Measurements from ENCODE around the gene NIN. TPM values are rescaled to one million over a fixed set of nuclear protein-coding genes. Genes with fewer than 3 reads are reported as not detected.

The NIN gene
- total RNA-seq, 1 donor from 2014 or later: 28.9 TPM

DNA sequence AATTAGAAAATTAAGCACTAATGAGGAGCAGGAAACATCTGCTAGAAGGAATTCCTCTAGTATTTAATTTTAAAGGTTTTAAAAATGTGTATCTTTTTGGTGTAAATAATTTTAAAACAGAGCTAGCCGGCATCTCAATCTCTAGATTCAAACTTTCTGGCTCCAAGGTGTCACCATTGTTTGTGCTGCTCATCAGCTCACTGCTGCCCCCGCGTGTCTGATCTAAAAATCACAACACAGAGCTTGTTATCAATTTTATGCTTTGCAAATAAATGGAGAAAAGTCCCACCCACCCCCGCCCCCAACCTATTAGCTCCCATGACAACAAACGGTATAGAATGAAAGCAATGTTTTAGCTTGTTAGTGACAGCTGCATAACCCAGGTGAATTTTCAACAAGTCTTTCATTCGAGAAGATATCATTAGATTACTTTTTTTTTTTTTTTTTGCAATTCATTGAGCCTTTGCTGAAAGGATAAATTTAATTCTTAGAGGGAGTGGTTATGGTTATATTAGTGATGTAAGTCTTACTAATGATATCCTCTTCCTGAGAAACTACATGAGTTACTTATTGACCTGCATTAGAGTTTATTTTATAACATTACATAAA is 29.6 kb upstream of the NIN start:
- TF ChIP-seq CTCF (IDR thresholded peaks at IDR 0.05; ENCODE audit: insufficient read depth, low read length, poor library complexity, severe bottlenecking): peak; percentile 69
- peak overlapping the region; percentile 32 for H3K4me3 ChIP-seq (ENCODE audit: low read depth, low read length)
- peak; percentile 48 for DNase-seq (ENCODE audit: low read depth)
- no peaks in the 10 kb centered on the region for H3K27me3 ChIP-seq (ENCODE audit: control insufficient read depth, insufficient read depth, low read length)
- no peaks in the 10 kb centered on the region for H3K36me3 ChIP-seq (ENCODE audit: control insufficient read depth, insufficient read depth, low read length)

DNA sequence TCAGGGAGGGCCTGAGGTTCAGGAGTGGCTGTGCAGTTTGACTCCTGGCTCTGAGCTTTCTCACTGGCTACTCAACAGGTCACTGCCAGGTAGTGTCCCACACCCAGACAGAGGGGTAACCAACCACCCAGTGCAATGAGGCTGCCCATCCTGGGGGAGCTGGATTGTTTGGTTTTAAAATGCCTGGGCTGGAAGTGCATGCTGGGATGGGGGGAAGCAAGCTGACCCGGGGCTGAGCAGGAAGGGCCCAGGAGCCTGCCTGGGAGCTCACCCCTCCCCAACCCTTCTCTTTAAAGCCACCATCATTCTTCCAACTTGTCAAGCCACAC is 28.3 kb upstream of the NIN start:
- no peak for DNase-seq (ENCODE audit: low read depth)
- no peaks in the 10 kb centered on the region for H3K36me3 ChIP-seq (ENCODE audit: control insufficient read depth, insufficient read depth, low read length)
- H3K27me3 ChIP-seq (ENCODE audit: control insufficient read depth, insufficient read depth, low read length): no peaks in the 10 kb centered on the region
- H3K4me3 ChIP-seq (ENCODE audit: low read depth, low read length): no peak overlapping the region
- TF ChIP-seq CTCF (IDR thresholded peaks at IDR 0.05; ENCODE audit: insufficient read depth, low read length, poor library complexity, severe bottlenecking): no peak

DNA sequence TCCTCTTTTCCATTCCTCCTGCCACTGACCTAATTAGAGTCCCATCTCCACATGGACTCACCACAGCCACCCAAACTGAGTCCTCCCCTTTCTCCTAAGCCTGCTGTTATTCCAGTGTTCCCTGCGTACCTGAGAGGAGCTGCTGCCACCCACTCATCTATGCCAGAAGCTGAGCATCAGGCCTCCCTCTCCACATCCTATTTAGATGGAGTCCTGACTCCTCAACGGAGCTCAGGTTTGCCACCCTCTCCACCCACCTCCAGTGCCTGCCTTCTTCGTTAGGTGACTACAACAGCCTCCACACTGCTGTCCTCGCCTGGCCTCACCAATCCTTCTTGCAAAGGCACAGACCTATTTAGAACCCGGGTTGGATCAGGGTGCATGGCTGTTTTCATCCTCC is 25.7 kb upstream of the NIN start:
- no peaks in the 10 kb centered on the region for H3K27me3 ChIP-seq (ENCODE audit: control insufficient read depth, insufficient read depth, low read length)
- H3K36me3 ChIP-seq (ENCODE audit: control insufficient read depth, insufficient read depth, low read length): no peaks in the 10 kb centered on the region
- no peak for DNase-seq (ENCODE audit: low read depth)
- no peak overlapping the region for H3K4me3 ChIP-seq (ENCODE audit: low read depth, low read length)
- TF ChIP-seq CTCF (IDR thresholded peaks at IDR 0.05; ENCODE audit: insufficient read depth, low read length, poor library complexity, severe bottlenecking): no peak

- no peaks in the 10 kb centered on the region for H3K27me3 ChIP-seq (ENCODE audit: control insufficient read depth, insufficient read depth, low read length)
- no peak overlapping the region for H3K4me3 ChIP-seq (ENCODE audit: low read depth, low read length)
- no peak for TF ChIP-seq CTCF (IDR thresholded peaks at IDR 0.05; ENCODE audit: insufficient read depth, low read length, poor library complexity, severe bottlenecking)
- no peak for DNase-seq (ENCODE audit: low read depth)
- H3K36me3 ChIP-seq (ENCODE audit: control insufficient read depth, insufficient read depth, low read length): no peaks in the 10 kb centered on the region
These were observed 24.6 kb upstream of the NIN start for GRCh38 chr14:50855558-50855957.

DNA sequence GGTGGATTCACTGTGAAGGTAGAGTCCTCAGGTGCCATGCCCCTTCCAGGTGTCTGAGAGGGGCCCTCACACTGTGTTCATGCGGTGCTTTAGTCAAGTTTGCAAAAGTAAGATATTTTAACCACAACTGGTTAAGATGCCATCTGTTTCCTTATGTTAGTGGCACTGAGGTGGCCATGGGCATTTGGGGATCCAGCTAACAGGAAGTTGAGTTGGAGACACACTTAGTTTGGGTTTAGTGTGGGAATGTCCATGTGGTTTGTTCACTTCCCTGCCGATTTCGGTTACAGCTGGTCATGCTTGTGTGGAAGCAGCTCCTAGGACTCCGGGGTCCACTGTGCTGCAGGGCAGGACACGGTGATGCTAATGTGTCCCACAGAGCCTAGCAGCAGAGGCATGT is 23.6 kb upstream of the NIN start:
- Histone ChIP-seq H3K36me3 (ENCODE audit: control insufficient read depth, insufficient read depth, low read length) (no peaks in the 10 kb centered on the region), H3K27me3 (ENCODE audit: control insufficient read depth, insufficient read depth, low read length) (no peaks in the 10 kb centered on the region), H3K4me3 (ENCODE audit: low read depth, low read length) (no peak overlapping the region)
- no peak for TF ChIP-seq CTCF (IDR thresholded peaks at IDR 0.05; ENCODE audit: insufficient read depth, low read length, poor library complexity, severe bottlenecking)
- DNase-seq (ENCODE audit: low read depth): no peak

DNA sequence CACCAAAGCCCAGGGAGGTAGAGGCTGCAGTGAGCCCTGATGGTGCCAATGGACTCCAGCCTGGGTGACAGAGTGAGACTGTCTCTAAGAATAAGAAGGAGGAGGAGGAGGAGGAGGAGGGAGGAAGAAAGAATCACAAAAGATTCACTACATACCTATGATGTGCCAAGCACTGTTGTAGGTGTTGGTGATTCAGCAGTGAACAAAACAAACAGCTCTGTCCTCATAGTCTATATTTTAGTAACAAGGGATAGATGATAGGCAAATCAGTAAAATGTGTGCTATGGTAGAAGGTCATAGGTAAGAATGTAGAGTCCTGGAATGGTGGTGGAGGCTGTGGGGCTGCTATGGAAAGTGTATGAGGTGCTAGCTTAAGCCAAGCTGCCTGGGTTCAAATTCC is 22.9 kb upstream of the NIN start:
- DNase-seq (ENCODE audit: low read depth): no peak
- Histone ChIP-seq H3K27me3 (ENCODE audit: control insufficient read depth, insufficient read depth, low read length) (no peaks in the 10 kb centered on the region), H3K36me3 (ENCODE audit: control insufficient read depth, insufficient read depth, low read length) (no peaks in the 10 kb centered on the region), H3K4me3 (ENCODE audit: low read depth, low read length) (no peak overlapping the region)
- TF ChIP-seq CTCF (IDR thresholded peaks at IDR 0.05; ENCODE audit: insufficient read depth, low read length, poor library complexity, severe bottlenecking): no peak
